NCI-H1694 (cell line): ENCODE results near the gene NCF1.
"Not testable (repeated sequence)": the region's sequence is repeated elsewhere in the genome, so short reads cannot be mapped to it uniquely, and the experiment has no call there.

Source experiments
- DNase-seq: peaks from one replicate; lab custom pipeline; 2025; lab: John Stamatoyannopoulos, UW

The NCF1 gene

DNA sequence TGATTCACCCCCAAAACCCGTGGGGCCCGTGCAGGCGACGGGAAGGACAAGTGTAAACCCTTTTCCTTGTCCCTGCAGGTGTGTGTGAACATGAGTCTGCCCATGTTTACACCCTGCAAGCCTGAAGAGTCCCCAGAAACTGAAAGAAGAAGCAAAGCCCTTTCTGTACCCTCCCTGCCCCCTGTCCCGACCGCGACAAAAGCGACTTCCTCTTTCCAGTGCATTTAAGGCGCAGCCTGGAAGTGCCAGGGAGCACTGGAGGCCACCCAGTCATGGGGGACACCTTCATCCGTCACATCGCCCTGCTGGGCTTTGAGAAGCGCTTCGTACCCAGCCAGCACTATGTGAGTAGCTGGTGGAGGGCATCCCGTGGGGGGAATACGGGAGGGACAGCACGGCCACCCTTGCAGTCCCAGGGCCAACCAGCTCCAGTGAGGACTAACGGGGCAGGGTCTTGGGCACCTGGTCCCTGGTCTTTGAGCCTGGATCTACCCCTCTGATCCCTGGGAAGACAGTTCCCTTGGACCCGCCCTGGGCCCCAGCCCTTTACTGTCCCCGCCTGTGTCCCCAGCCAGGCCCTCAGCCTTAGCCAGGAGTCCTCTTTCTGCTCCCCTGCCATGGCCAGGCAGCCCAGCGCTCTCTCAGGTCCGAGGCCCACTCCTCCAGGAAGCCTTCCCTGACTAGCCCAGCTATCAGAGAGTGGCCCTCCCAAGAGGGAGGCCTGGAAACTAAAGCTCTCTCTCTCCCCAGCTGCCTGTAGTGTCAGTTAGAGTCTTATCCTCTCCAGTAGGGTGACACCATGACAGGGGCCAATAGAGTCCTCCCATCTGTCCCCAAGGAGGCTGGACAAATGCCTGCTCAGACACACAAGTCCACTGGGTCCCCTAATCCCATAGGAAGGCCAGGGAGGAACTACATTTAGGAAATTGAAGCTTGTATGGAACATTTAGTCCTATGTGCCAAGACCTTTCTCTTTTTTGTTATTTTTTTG lies at the start of gene NCF1:
Gene NCF1, plus strand, starts transcription at position 252 of the 991 bp plus-strand sequence. Its CDS starts 21 bp downstream, at position 273.
- DNase-seq: not testable (repeated sequence)

DNA sequence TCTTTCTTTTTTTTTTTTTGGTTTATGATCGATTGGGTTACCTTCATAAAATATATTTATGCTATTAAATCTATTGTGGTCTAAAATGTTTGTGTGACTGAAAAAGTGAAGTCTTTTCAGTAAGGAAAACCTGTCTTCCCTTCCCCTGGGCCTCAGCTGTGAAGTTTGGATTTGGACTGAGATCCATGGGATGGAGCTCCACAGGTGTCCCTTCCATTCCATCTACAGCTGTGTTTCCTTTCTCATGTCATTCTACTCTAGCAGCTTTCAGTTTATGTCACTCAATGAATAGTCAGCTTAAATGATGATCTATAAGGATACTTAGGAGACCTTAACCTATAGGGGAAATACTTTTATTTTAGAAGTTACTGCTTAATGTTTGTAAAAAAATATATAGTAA lies 48.0 kb upstream of the NCF1 start:
- DNase-seq: no peak

DNA sequence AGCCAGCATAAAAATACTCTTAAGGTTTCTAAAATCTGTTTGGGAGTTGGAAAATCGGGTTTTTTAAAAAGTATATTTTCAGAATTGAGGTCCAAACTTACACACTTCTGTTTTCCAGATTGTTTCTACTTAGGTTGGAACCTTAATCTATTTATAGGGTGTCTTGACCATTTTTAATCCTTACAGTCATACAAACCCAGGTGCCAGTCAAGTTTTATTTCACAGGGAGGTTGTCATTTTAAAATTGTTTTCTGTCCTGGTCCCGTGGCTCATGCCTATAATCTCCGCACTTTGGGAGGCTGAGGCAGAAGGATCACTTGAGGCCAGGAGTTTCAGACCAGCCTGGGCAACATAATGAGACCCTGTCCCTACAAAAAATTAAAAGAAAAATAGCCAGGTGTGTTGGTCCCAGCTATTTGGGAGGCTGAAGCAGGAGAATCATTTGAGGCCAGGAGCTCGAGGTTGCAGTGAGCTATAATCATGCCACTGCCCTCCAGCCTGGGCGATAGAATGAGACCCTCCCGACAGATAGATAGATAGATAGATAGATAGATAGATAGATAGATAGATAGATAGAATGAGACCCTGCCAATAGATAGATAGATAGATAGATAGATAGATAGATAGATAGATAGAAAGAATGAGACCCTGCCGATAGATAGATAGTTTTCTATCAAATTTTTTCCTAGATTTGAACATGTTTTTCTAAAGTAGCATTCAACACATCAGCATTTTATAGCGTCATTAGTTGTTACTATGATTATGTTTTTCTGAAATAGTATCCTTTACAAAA lies 47.3 kb upstream of the NCF1 start:
- no peak for DNase-seq

DNA sequence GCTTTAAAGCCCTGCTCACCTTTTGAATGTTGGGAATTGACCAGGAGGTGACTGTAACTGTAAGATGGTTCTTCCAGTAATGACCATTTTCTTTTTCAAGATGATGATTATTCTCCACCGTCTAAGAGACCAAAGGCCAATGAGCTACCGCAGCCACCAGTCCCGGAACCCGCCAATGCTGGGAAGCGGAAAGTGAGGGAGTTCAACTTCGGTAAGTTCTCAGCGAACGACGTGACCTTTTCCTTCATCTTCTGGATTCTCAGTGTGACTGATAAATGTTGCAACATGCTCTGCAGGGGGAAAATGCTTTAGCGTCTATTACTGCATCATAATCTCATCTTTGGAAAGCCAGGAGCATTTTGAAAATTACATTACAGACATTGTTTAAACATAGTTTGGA lies 45.1 kb upstream of the NCF1 start:
- DNase-seq: not testable (repeated sequence)

DNA sequence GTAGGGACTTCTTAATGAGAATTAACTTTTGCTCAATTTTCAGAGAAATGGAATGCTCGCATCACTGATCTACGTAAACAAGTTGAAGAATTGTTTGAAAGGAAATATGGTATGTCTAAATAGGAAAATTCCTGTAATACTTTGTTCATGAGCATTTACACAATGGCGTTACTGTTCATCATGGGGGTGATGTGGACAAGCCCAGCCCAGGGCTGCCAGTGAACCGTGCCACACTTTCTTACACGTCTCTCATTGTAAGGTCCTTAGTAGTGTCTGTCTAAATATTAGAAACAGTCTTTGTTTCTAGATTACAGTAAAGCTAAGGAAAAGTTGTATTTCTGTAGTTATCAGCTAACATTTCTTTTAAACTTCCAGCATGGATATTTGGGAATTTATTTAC lies 43.6 kb upstream of the NCF1 start:
- DNase-seq: not testable (repeated sequence)

DNA sequence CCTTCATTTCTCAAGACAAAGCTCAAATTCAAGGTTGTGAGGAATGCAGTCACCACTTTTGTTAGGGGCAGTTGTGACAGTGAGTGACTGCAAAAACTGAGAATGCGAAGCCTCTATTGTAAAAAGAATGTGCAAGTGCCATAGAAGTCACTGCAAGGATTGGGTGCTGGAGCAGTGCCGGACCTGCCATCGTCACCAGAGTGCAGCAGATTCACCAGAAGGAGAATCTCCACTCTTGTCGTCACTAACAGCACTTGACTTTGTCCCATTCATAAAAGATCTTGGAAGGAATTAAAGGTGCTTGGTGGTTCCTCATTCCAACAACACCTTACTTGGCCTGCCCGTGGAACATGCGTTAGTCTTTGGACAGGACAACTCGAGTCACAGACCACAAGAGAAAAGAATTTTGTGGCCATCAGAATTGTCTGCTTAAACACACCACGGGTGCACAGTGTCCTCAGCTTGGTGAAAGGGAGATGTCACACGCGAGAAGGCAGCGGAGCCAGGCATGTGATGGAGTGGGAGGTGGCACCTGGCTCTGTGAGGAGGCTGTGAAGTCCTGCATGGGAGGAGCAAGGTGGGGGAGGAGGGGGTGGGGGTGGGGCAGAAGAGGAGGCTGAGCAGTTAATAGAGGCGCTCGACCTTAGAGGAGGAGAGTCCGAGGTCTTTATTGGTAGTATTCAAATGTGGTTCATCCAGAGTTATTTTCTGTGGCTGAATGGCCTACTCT lies 33.7 kb upstream of the NCF1 start:
- not testable (repeated sequence) for DNase-seq

DNA sequence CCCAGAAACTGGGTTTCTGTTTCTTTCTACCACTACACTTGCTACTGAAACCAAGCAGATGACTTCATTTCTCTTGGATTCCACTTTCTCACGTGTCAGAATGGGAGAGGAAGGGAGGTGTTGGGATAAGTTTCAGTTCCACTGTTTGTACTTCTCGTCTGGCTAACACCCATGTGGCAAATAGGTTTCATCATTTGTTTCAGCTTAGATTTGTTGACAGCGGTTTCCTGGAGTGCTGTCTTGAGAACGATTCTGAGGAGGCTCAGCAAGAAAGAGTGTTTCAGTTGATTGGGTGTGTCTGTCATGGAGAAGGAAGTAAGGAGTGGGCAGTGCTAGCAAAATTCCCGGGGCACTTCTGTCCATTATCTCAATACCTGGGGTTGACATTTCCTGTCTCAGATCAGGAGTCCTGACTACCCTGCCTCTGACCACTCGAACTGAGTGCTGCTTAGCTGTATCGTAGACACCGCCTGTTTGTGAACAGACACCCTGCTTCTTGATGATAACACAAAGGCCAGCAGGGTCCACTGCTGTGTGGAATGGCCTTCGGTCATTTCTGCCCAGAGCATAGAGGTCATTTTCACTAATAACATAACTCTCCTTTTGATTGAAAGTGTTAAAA lies 29.8 kb upstream of the NCF1 start:
- DNase-seq: not testable (repeated sequence)

DNA sequence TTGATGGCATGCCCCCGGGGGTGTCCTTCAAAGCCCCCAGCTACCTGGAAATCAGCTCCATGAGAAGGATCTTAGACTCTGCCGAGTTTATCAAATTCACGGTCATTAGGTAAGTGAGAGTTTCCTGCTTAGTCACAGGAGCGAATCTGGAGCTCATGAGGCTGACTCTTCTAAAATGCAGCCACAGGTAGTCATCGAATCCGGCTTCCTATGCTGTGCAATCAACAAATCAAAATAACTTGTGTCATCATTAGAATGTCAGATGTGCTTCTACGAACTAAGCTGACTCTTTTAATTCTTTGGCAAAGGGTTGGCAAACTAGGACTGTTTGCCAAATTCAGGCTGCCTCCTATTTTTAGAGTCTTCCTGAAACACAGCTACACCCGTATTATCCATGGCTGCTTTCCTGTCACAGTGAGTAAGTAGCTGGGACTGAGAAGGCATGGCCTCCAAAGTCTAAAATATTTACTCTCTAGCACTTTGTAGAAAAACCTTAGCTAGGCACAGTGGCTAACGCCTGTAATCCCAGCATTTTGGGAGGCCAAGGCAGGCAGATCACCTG lies 19.8 kb upstream of the NCF1 start:
- DNase-seq: not testable (repeated sequence)

DNA sequence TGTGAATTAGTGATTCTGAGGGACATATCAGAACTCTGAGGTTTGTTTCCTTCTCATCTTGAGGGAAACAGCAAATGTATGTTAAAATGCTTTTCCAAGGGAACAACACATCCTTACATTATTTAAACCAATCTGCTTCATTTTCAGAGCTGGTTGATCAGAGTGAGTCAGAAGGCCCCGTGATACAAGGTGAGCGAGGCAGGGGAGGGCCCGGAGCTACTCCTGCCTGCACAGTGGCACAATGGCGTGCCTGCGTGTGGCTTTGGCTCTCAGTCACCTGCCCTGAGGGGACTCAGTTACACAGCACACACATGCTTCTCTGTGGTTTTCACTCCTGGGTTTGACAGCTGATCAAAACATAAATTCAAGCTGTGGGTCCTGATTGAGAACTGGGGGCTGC lies 17.1 kb upstream of the NCF1 start:
- DNase-seq: not testable (repeated sequence)

DNA sequence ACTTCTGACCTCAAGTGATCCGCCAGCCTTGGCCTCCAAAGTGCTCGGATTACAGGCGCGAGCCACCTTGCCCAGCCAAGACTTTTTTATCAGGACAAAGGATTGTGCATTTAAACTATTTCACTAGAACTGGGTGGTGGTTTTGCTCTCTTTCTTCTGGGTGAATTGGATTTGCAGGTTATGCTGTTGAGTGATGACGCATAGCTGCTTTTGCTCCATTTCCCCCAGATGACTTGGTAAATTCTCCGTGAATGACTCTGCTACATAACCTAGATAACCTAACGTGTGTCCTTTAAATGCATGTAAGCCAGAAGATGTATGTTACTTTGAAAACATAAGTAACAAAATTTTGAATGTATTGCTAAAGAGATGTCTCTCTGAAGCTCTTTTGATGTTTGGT lies 15.5 kb upstream of the NCF1 start:
- not testable (repeated sequence) for DNase-seq

DNA sequence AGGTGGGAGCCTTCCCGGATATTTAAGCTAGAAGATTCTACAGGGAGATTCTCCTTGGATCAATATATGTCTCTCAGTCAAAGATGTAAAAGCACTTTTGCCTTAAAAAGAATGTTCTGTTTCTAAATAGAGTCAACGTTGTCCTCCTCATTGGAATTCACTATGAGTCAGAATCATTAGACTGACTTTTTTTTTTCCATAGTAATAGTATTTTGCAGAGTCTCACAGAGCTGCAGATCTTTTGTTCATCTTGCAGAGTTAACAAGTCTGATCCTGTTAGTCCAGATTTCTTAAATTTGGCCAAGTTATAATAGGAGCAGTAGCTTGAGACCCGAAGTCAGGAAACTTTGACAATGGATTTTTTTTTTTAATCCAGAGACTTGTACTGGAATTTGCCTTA lies 14.8 kb upstream of the NCF1 start:
- not testable (repeated sequence) for DNase-seq

DNA sequence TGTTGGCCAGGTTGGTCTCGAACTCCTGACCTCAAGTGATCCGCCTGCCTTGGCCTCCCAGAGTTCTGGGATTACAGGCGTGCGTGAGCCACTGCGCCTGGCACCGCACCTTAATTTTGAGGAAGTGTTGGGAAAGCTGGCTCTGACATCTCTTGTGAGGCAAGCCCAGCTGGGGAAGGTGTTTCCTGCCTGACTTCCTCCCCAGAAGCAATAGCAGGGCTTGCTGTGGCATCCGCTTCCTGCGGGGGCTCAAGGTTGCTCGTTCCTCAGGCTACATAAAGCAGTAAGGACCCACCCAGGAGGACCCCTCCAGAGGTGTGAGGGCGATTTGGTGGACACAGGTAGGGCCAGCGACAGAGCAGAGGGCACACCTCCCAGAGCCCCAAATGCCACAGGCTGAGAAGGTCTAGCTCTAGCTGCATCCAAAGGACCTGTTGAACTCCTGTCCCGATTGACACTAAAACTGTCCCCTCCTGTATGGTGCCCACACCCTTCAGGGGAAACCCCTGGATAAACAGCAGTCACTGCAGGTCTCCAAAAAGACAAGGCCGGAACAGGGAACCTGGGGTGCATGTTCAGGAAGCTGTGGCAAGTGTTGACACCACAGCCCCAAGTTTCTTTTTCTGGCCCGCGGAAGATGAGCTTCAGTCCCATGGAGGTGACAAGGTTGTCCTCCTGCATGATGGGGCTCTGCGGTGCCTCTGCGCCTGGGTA lies 8.4 kb upstream of the NCF1 start:
- DNase-seq: not testable (repeated sequence)

DNA sequence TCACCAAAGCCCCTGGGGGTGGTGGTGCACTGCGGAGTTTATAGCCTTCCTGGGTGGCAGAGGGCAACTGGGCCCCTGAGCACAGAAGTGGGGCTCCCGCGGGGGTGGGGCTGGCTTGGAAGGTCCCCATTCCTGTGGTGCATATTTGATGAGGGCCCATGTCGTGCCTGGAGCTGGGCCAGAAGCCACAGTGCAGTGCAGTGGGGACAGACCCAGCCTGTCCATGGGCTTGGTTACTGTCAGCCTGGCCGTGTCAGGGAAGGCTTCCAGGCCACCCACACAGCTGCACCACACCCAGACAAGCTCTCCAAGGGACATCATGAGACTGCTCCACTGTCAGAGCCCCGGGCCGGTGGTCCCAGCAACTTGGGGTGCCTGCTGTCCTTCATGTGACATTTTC lies 7.3 kb upstream of the NCF1 start:
- not testable (repeated sequence) for DNase-seq

DNA sequence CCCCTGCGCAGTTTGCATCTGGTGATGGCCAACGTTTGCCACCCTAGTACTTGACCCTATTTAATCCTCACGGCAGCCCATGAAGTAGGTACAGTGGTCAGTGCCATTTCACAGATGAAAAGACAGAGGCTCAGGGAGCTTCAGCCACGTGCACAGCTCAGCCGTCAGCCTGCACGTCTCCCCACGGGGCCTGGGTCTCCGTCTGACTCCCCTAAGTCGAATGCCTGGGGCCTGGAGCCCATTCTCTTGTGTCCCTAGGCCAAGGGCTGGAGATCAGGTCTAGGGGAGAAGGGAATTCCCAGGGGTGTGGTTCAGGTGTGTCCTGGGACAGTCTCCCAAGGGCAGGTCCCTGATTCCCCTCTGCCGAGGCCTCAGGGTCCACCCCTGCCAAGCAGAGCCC lies 6.8 kb upstream of the NCF1 start:
- DNase-seq: not testable (repeated sequence)

DNA sequence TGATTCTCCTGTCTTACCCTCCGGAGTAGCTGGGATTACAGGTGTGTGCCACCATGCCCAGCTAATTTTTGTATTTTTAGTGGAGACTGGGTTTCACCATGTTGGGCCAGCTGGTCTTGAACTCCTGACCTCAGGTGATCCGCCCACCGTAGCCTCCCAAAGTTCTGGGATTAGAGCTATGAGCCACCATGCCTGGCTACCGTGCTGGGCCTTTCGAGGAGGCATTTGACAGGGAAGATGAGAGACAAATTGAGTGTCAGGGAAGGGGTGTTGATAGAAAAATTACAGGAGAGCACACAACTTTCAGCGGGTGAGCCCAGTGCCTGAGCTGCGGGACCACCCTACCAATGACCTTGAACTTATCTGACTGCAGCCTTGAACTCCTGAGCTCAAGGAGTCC lies 3.7 kb upstream of the NCF1 start:
- DNase-seq: not testable (repeated sequence)

DNA sequence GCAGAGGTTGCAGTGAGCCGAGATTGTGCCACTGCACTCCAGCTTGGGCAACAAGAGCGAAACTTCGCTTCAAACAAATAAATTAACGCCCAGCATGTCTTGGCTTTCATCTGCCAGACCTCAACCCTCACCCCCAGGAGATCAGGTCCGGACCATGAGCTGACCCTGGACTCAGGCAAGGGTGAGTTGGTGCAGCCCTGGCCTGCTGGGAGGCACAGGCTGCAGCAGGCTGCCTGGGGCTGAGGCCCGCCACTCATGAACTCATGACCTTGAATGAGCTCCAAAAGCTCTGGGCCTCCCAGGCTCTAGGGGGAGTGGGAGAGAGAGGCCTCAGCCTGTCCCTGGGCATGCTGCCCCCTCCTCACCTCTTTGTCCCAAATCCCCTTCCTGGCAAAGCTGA lies 1.7 kb upstream of the NCF1 start:
- DNase-seq: not testable (repeated sequence)

DNA sequence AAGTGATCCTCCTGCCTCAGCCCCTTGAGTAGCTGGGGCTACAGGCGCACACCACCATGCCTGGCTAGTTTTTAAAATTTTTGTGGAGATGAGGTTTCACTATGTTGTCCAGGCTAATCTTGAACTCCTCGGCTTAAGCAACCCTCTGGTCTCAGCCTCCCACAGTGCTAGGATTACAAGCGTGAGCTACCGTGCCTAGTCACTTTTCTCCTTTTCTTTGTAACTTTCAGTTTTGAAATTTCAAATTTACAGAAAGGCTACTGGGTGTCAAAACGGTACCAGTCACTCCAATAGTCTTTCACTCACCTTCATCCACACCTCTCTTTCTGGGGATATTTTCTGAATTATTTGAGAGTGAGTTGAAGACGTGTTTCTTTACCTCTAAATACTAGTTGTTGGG lies 1.3 kb downstream of the NCF1 start:
- DNase-seq: not testable (repeated sequence)

DNA sequence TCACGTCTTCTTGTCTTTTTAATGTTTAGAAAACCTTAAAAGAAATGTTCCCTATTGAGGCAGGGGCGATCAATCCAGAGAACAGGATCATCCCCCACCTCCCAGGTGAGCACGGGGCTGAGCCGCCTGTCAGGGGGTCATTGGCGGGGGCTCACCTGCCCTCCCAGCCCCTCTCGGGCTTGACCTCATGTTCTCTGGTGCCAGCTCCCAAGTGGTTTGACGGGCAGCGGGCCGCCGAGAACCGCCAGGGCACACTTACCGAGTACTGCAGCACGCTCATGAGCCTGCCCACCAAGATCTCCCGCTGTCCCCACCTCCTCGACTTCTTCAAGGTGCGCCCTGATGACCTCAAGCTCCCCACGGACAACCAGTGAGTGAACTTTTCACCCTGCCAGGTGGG lies 5.2 kb downstream of the NCF1 start:
- not testable (repeated sequence) for DNase-seq

DNA sequence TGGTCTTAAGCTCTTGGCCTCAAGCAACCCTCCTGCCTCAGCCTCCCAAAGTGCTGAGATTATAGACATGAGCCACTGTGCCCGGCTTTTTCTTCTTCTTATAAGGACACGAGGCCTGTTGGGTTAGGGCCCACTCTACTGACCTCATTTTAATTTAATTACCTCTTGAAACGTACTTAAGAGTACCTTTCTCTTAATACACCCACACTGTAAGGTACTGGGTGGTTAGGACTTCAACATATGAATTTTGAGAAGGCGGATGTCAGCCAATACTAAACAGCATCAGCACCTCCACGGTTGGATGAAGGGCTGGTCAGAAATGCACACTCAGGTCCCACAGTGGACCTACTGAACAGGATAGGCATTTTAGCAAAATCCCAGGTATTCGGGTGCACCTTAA lies 7.9 kb downstream of the NCF1 start:
- not testable (repeated sequence) for DNase-seq

DNA sequence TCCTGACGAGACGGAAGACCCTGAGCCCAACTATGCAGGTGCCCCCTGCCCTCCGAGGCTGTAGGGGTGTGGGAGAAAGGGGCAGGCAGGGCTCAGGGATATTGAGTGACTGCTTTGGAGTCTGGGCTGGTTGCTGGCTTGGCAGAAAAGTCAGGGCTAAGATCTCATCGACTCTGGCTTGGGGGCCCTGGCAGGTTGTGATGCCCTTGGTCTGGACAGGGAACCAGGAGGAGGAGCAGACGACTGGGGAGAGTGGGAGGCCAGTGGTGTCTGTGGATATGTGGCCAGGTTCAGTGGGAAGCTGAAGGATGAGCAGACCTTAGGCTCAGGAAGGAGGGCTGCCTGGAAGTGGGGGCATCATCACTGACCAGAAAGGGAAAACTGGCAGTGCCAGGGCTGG lies 9.8 kb downstream of the NCF1 start:
- DNase-seq: not testable (repeated sequence)
